Measurements from ENCODE around the gene C1QA. TPM values are rescaled to one million over a fixed set of nuclear protein-coding genes. Genes with fewer than 3 reads are reported as not detected.

The C1QA gene
- total and polyA plus RNA-seq, 2 experiments from 2014 or later = not detected

GRCh38 chr1:22658385-22659163, 22.1 kb downstream of the C1QA start:
- Histone ChIP-seq H3K27ac (no peak overlapping the region), H3K4me3 (no peak overlapping the region), H3K9me3 (ENCODE audit: low read depth) (no peaks in the 10 kb centered on the region), H3K27me3 (peaks cover 7% of the 10 kb centered on the region), H3K4me1 (ENCODE audit: low read depth) (no peaks in the 10 kb centered on the region), H3K36me3 (no peaks in the 10 kb centered on the region)
- DNase-seq (ENCODE audit: low read depth in 1 of 2, low spot score in 1 of 2) = no peak
- TF ChIP-seq CTCF (IDR thresholded peaks at IDR 0.05; ENCODE audit: low read depth, low read length) = peak; percentile 9

- DNase-seq (ENCODE audit: low read depth in 1 of 2, low spot score in 1 of 2) = no peak
- Histone ChIP-seq H3K4me1 (ENCODE audit: low read depth) (no peaks in the 10 kb centered on the region), H3K27me3 (peaks cover 7% of the 10 kb centered on the region), H3K36me3 (no peaks in the 10 kb centered on the region), H3K27ac (no peak overlapping the region), H3K9me3 (ENCODE audit: low read depth) (no peaks in the 10 kb centered on the region), H3K4me3 (no peak overlapping the region)
- no peak for TF ChIP-seq CTCF (IDR thresholded peaks at IDR 0.05; ENCODE audit: low read depth, low read length)
These were observed 24.4 kb downstream of the C1QA start for GRCh38 chr1:22660716-22661241.

GRCh38 chr1:22661880-22662279, 25.5 kb downstream of the C1QA start:
- Histone ChIP-seq H3K4me1 (ENCODE audit: low read depth) (no peaks in the 10 kb centered on the region), H3K9me3 (ENCODE audit: low read depth) (no peaks in the 10 kb centered on the region), H3K4me3 (no peak overlapping the region), H3K27ac (no peak overlapping the region), H3K36me3 (no peaks in the 10 kb centered on the region), H3K27me3 (peaks cover 7% of the 10 kb centered on the region)
- TF ChIP-seq CTCF (IDR thresholded peaks at IDR 0.05; ENCODE audit: low read depth, low read length) = no peak
- DNase-seq (ENCODE audit: low read depth in 1 of 2, low spot score in 1 of 2) = no peak

GRCh38 chr1:22662318-22662717, 25.9 kb downstream of the C1QA start:
- TF ChIP-seq CTCF (IDR thresholded peaks at IDR 0.05; ENCODE audit: low read depth, low read length) = no peak
- no peaks in the 10 kb centered on the region for H3K4me1 ChIP-seq (ENCODE audit: low read depth)
- H3K27ac ChIP-seq = no peak overlapping the region
- peaks cover 3% of the 10 kb centered on the region for H3K27me3 ChIP-seq
- DNase-seq (ENCODE audit: low read depth in 1 of 2, low spot score in 1 of 2) = peak in 1 of 2 donors; percentile 32
- H3K9me3 ChIP-seq (ENCODE audit: low read depth) = no peaks in the 10 kb centered on the region
- no peaks in the 10 kb centered on the region for H3K36me3 ChIP-seq
- no peak overlapping the region for H3K4me3 ChIP-seq

GRCh38 chr1:22662986-22663408, 26.6 kb downstream of the C1QA start:
- no peaks in the 10 kb centered on the region for H3K9me3 ChIP-seq (ENCODE audit: low read depth)
- TF ChIP-seq CTCF (IDR thresholded peaks at IDR 0.05; ENCODE audit: low read depth, low read length) = no peak
- no peaks in the 10 kb centered on the region for H3K4me1 ChIP-seq (ENCODE audit: low read depth)
- no peak overlapping the region for H3K4me3 ChIP-seq
- no peaks in the 10 kb centered on the region for H3K27me3 ChIP-seq
- no peaks in the 10 kb centered on the region for H3K36me3 ChIP-seq
- no peak overlapping the region for H3K27ac ChIP-seq
- no peak for DNase-seq (ENCODE audit: low read depth in 1 of 2, low spot score in 1 of 2)
